H1 (cell line): ENCODE results near the gene LCLAT1. TPM values are rescaled to one million over a fixed set of nuclear protein-coding genes. Genes with fewer than 3 reads are reported as not detected.

Source experiments
- CTCF ChIA-PET: fragments of 300-600 bp; sonication (Branson Sonifier 250); formaldehyde crosslinking; loops from one replicate; lab custom pipeline; 2021; ENCODE audit not compliant: partially characterized antibody; lab: Charles Lee
- POLR2A ChIA-PET: fragments of 300-600 bp; sonication (Branson Sonifier 250); formaldehyde crosslinking; loops from one replicate; lab custom pipeline; 2021; ENCODE audit warnings: inconsistent platforms; ENCODE audit not compliant: partially characterized antibody; lab: Charles Lee
- DNase-seq, 2 experiments: peaks; one replicate each; pipeline versions ENCODE4 v3.0.0 to v3.0.0-alpha.2; 2010 to 2022; ENCODE audit warnings: low spot score in 2 of 2, low read depth in 1 of 2, mixed read lengths in 1 of 2
- FAIRE-seq: peaks from 2 replicates; lab custom pipeline; 2011; peaks lifted over from hg19 to GRCh38; lab: Jason Lieb, UNC
- H2AFZ ChIP-seq: 2 replicates; pipeline ENCODE4 v1.8.1; 2012; ENCODE audit warnings: low read length, inconsistent platforms
- H2AK5ac ChIP-seq: 2 replicates; pipeline ENCODE4 v1.6.1; 2013; ENCODE audit warnings: low read depth, low read length
- H2BK120ac ChIP-seq: replicated peaks from 2 replicates; pipeline ENCODE3; 2013; ENCODE audit warnings: low read depth, low read length, inconsistent platforms
- H2BK12ac ChIP-seq: 2 replicates; pipeline ENCODE4 v1.6.1; 2013; ENCODE audit warnings: low read depth, low read length
- H2BK15ac ChIP-seq: 2 replicates; pipeline ENCODE4 v1.6.1; 2013; ENCODE audit warnings: low read length
- H2BK20ac ChIP-seq: 2 replicates; pipeline ENCODE4 v1.6.1; 2013; ENCODE audit warnings: low read length
- H2BK5ac ChIP-seq: 2 replicates; pipeline ENCODE4 v1.6.1; 2013; ENCODE audit warnings: low read depth, low read length
- H3K14ac ChIP-seq: 2 replicates; pipeline ENCODE4 v1.6.1; 2013; ENCODE audit warnings: inconsistent platforms; ENCODE audit not compliant: insufficient read length
- H3K18ac ChIP-seq: 2 replicates; pipeline ENCODE4 v1.6.1; 2013; ENCODE audit warnings: low read length; ENCODE audit errors: extremely low read depth
- H3K23ac ChIP-seq: 2 replicates; pipeline ENCODE4 v1.6.1; 2013; ENCODE audit warnings: inconsistent platforms; ENCODE audit not compliant: insufficient read length
- H3K23me2 ChIP-seq: 2 replicates; pipeline ENCODE4 v1.6.1; 2013; ENCODE audit warnings: low read depth, low read length
- H3K27ac ChIP-seq: 2 replicates; pipeline ENCODE4 v1.6.1; 2011; ENCODE audit warnings: low read depth, low read length, inconsistent platforms
- H3K27me3 ChIP-seq, 4 experiments: replicated peaks in 1 of 4; 1 replicate in 1 of 4; 2 replicates in 3 of 4; pipeline versions ENCODE4 v1.6.1 to v1.8.1; 2011 to 2013; ENCODE audit warnings: low read length in 3 of 4, mild to moderate bottlenecking in 3 of 4, inconsistent platforms in 2 of 4, mixed read lengths in 2 of 4, moderate library complexity in 1 of 4; ENCODE audit not compliant: control insufficient read depth in 3 of 4, insufficient read depth in 3 of 4; ENCODE audit errors: extremely low read depth in 1 of 4
- H3K36me3 ChIP-seq, 4 experiments: 2 replicates each; pipeline versions ENCODE4 v1.6.1 to v1.8.1; 2011 to 2013; ENCODE audit warnings: mild to moderate bottlenecking in 4 of 4, low read length in 3 of 4, moderate library complexity in 2 of 4, control low read depth in 1 of 4, inconsistent platforms in 1 of 4; ENCODE audit not compliant: insufficient read depth in 4 of 4, control insufficient read depth in 2 of 4
- H3K4ac ChIP-seq: replicated peaks from 2 replicates; pipeline ENCODE3; 2013; ENCODE audit warnings: low read length, low read depth, mixed read lengths, inconsistent platforms; ENCODE audit not compliant: insufficient read length
- H3K4me1 ChIP-seq, 4 experiments: replicated peaks in 1 of 4; 1 replicate in 1 of 4; 2 replicates in 3 of 4; pipeline versions ENCODE4 v1.6.1 to v1.8.1; 2011 to 2013; ENCODE audit warnings: low read length in 3 of 4, inconsistent platforms in 2 of 4, mixed read lengths in 1 of 4; ENCODE audit not compliant: insufficient read depth in 4 of 4, control insufficient read depth in 3 of 4
- H3K4me2 ChIP-seq, 2 experiments: 2 replicates each; pipeline versions ENCODE4 v1.6.1 to v1.8.1; 2011 to 2013; ENCODE audit warnings: low read depth in 2 of 2, low read length in 2 of 2, control low read depth in 1 of 2, inconsistent platforms in 1 of 2, mild to moderate bottlenecking in 1 of 2; ENCODE audit not compliant: insufficient read depth in 1 of 2
- H3K4me3 ChIP-seq, 4 experiments: fragments of 200-600, 300-600 bp in 1 of 4; sonication (generic), shearing (Covaris generic), sonication (Bioruptor Twin) in 1 of 4; 2 replicates each; pipeline versions ENCODE4 v1.5.1 to v1.8.1; 2011 to 2016; ENCODE audit warnings: low read length in 4 of 4, low read depth in 3 of 4, control low read depth in 2 of 4, inconsistent platforms in 2 of 4, mild to moderate bottlenecking in 2 of 4, mixed read lengths in 1 of 4, moderate library complexity in 1 of 4; ENCODE audit not compliant: insufficient read depth in 2 of 4; ENCODE audit errors: extremely low read depth in 1 of 4
- H3K56ac ChIP-seq: replicated peaks from 2 replicates; pipeline ENCODE3; 2013; ENCODE audit warnings: low read depth, mild to moderate bottlenecking, mixed read lengths, low read length, inconsistent platforms; ENCODE audit not compliant: insufficient read length
- H3K79me1 ChIP-seq: 2 replicates; pipeline ENCODE4 v1.6.1; 2013; ENCODE audit warnings: low read depth, low read length, control low read depth
- H3K79me2 ChIP-seq, 2 experiments: 2 replicates each; pipeline versions ENCODE4 v1.6.1 to v1.8.1; 2012 to 2013; ENCODE audit warnings: low read length in 2 of 2, mild to moderate bottlenecking in 2 of 2, inconsistent platforms in 1 of 2; ENCODE audit not compliant: insufficient read depth in 2 of 2, control insufficient read depth in 1 of 2
- H3K9ac ChIP-seq, 4 experiments: replicated peaks in 1 of 4; 1 replicate in 1 of 4; 2 replicates in 3 of 4; pipeline versions ENCODE4 v1.6.1 to v1.8.1; 2011 to 2013; ENCODE audit warnings: low read depth in 3 of 4, low read length in 3 of 4, control low read depth in 2 of 4, mild to moderate bottlenecking in 2 of 4, moderate library complexity in 2 of 4, inconsistent platforms in 1 of 4; ENCODE audit errors: extremely low read depth in 1 of 4
- H3K9me3 ChIP-seq, 2 experiments: 2 replicates each; pipeline versions ENCODE4 v1.6.1 to v1.8.1; 2012 to 2013; ENCODE audit warnings: mild to moderate bottlenecking in 2 of 2, moderate library complexity in 2 of 2, control low read depth in 1 of 2, inconsistent platforms in 1 of 2, low read depth in 1 of 2, low read length in 1 of 2, mixed read lengths in 1 of 2; ENCODE audit not compliant: insufficient read depth in 2 of 2
- H4K20me1 ChIP-seq, 2 experiments: replicated peaks in 1 of 2; 2 replicates each; pipeline versions ENCODE3 to v1.8.1; 2011 to 2013; ENCODE audit warnings: inconsistent platforms in 2 of 2, low read length in 2 of 2, mild to moderate bottlenecking in 1 of 2; ENCODE audit not compliant: insufficient read depth in 2 of 2, control insufficient read depth in 1 of 2
- H4K5ac ChIP-seq: 2 replicates; pipeline ENCODE4 v1.6.1; 2013; ENCODE audit warnings: low read length, low read depth, mixed read lengths, inconsistent platforms; ENCODE audit not compliant: insufficient read length
- H4K8ac ChIP-seq: 2 replicates; pipeline ENCODE4 v1.8.0; 2013; ENCODE audit warnings: mild to moderate bottlenecking, moderate library complexity, low read length, inconsistent platforms; ENCODE audit not compliant: insufficient read depth; ENCODE audit errors: extremely low read depth
- H4K91ac ChIP-seq: replicated peaks from 2 replicates; pipeline ENCODE3; 2013; ENCODE audit warnings: low read length, mixed read lengths, inconsistent platforms; ENCODE audit not compliant: insufficient read length
- CBX8 ChIP-seq: fragments of 300-800, 300-1000 bp; sonication (generic); IDR thresholded peaks from 2 replicates; pipeline ENCODE4 v1.7.1; 2016; ENCODE audit warnings: low read depth, low read length, borderline replicate concordance
- CTBP2 ChIP-seq: IDR thresholded peaks from 2 replicates; pipeline ENCODE4 v1.7.0; 2011; ENCODE audit warnings: borderline replicate concordance, mild to moderate bottlenecking, moderate library complexity, mixed read lengths, low read length; ENCODE audit not compliant: insufficient read depth, insufficient read length
- GABPA ChIP-seq: IDR thresholded peaks from 2 replicates; pipeline ENCODE4 v1.6.1; 2011; ENCODE audit warnings: mild to moderate bottlenecking, low read length, moderate library complexity, borderline replicate concordance; ENCODE audit not compliant: insufficient read depth
- HDAC2 ChIP-seq, 2 experiments: fragments of 300-600 bp in 1 of 2; sonication (generic) in 1 of 2; IDR thresholded peaks; 2 replicates each; pipeline ENCODE4 v1.6.1; 2011 to 2012; ENCODE audit warnings: low read depth in 2 of 2, low read length in 2 of 2, mild to moderate bottlenecking in 2 of 2, moderate library complexity in 2 of 2, borderline replicate concordance in 1 of 2, inconsistent platforms in 1 of 2
- HDAC6 ChIP-seq: IDR thresholded peaks from one replicate; pipeline ENCODE4 v1.7.1; 2012; ENCODE audit warnings: low read depth, mild to moderate bottlenecking, inconsistent platforms, low read length, moderate library complexity
- JUND ChIP-seq: IDR thresholded peaks from 2 replicates; pipeline ENCODE4 v1.6.1; 2011; ENCODE audit warnings: mild to moderate bottlenecking, improper control_type of control experiment, low read length
- POU5F1 ChIP-seq: IDR thresholded peaks from 2 replicates; pipeline ENCODE4 v1.6.1; 2011; ENCODE audit warnings: low read depth, mild to moderate bottlenecking, low read length, moderate library complexity
- RBBP5 ChIP-seq: IDR thresholded peaks from 2 replicates; pipeline ENCODE4 v1.7.1; 2012; ENCODE audit warnings: low read depth, mild to moderate bottlenecking, inconsistent platforms, low read length, moderate library complexity, borderline replicate concordance
- SIN3A ChIP-seq, 2 experiments: IDR thresholded peaks in 1 of 2; conservative IDR thresholded peaks in 1 of 2; 2 replicates each; pipeline ENCODE4 v1.6.1; 2011 to 2012; ENCODE audit warnings: low read length in 2 of 2, improper control_type of control experiment in 1 of 2, low read depth in 1 of 2, mild to moderate bottlenecking in 1 of 2
- SP1 ChIP-seq: IDR thresholded peaks from 2 replicates; pipeline ENCODE4 v1.6.1; 2011; ENCODE audit warnings: low read depth, low read length
- TCF12 ChIP-seq: IDR thresholded peaks from 2 replicates; pipeline ENCODE4 v1.6.1; 2011; ENCODE audit warnings: low read depth, mild to moderate bottlenecking, low read length
- ZNF274 ChIP-seq: IDR thresholded peaks from 2 replicates; pipeline ENCODE4 v1.7.0; 2012; ENCODE audit warnings: low read length, borderline replicate concordance; ENCODE audit errors: extremely low read depth
- WGBS, 2 experiments: shearing (Covaris generic) in 1 of 2; methylation state at CpG; one replicate each; pipeline versions ENCODE4 v1.1.6 to v1.1.7; 2013 to 2015; ENCODE audit warnings: low lambda C conversion rate in 2 of 2, mixed read lengths in 2 of 2, inconsistent platforms in 1 of 2, low coverage in 1 of 2, missing lambda C conversion rate in 1 of 2; ENCODE audit not compliant: insufficient replicate concordance in 2 of 2, insufficient coverage in 1 of 2, insufficient read length in 1 of 2; ENCODE audit errors: extremely low coverage in 1 of 2, missing lambda C conversion rate in 1 of 2; 5-methylcytosine and 5-hydroxymethylcytosine counted together
- polyA plus RNA-seq, 7 experiments: library from polyadenylated mRNA; depleted of rRNA in 3 of 7; stranded (reverse) in 5 of 7; unstranded in 2 of 7; fragments of >200 nt in 5 of 7; fragments of 200-250 nt in 2 of 7; gene quantifications; 1 replicate in 5 of 7; 2 replicates in 1 of 7; 4 replicates in 1 of 7; pipeline versions ENCODE4 v1.2.1 to v1.2.3, GENCODE V29; 2011 to 2013; ENCODE audit warnings: missing spikeins in 2 of 7, mixed read lengths in 2 of 7
- total RNA-seq: library from RNA; stranded (reverse); fragmentation: NEBNext Ultra II Directional; extraction: Animal tissue kit (Norgen Biotek cat#: 25700); gene quantifications from 2 replicates; pipeline ENCODE4 v1.2.1, GENCODE V29; 2021
- TF ChIP-seq, protein P1 (sequence below): IDR thresholded peaks from 2 replicates; pipeline ENCODE4 v1.6.1; 2011; ENCODE audit warnings: low read depth, mild to moderate bottlenecking, low read length; ENCODE audit not compliant: insufficient read depth

The LCLAT1 gene
- total and polyA plus RNA-seq, 2 of the 8 experiments (the other 6 are each of a cell fraction or from before 2014, with no cell fraction given): 7.6 to 22.0 TPM

DNA sequence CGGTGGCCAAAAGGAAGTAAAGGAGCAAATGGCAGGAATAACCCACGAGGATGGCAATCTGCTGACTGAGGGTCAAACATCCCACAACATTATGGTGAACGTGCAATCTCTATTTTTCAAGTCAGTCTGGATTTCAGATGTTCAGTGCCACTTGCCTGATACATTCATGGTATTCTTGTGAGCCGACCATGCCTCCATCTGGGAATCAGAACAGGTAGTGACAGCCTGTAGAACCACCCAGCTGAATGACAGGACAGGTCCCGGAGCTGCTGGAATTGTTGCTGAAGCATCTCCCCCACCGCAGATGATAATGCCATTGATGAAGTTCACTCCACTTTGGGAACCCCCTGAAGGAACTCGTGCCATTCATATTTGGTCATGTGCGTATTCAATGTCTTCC lies 237.0 kb downstream of the LCLAT1 start:
- Histone ChIP-seq H3K9me3 (no peaks in the 10 kb centered on the region), H3K14ac (no peak overlapping the region), H3K27me3 (no peaks in the 10 kb centered on the region), H3K79me2 (no peaks in the 10 kb centered on the region), H3K56ac (no peak overlapping the region), H3K4me1 (no peaks in the 10 kb centered on the region), H3K9ac (no peak overlapping the region), H2BK120ac (no peak overlapping the region), H3K36me3 (no peaks in the 10 kb centered on the region), H3K79me1 (no peaks in the 10 kb centered on the region; the same call in 1 of the 2 replicates), H3K23ac (no peak overlapping the region), H4K20me1 (no peaks in the 10 kb centered on the region), H3K23me2 (no peaks in the 10 kb centered on the region), H4K8ac (no peak overlapping the region), H3K4ac (no peak overlapping the region), H4K5ac (no peak overlapping the region), H2AFZ (no peak overlapping the region), H3K27ac (no peak overlapping the region), H4K91ac (no peak overlapping the region), H3K4me3 (no peak overlapping the region), H2AK5ac (no peak overlapping the region), H3K18ac (no peak overlapping the region), H2BK5ac (no peak overlapping the region), H3K4me2 (no peak overlapping the region), H2BK20ac (no peak overlapping the region), H2BK12ac (no peak overlapping the region), H2BK15ac (no peak overlapping the region)
- ChIA-PET POLR2A (no interaction called here), CTCF (no interaction called here)
- DNase-seq (peak in 1 of 2 experiments; percentile 13), FAIRE-seq (no peak)
- 87% methylated on average over 8 of the region's 8 CpGs; no CpG with 5 or more reads in 1 of the 2 experiments for WGBS, 2 experiments
- TF ChIP-seq SIN3A (conservative IDR thresholded peaks at IDR 0.05 in 1 of 2, IDR thresholded peaks at IDR 0.05 in 1 of 2; ENCODE audit: low read depth in 1 of 2, low read length in 2 of 2) (no peak), JUND (no peak), HDAC2 (IDR thresholded peaks at IDR 0.05; ENCODE audit: borderline replicate concordance in 1 of 2, low read depth in 2 of 2, low read length in 2 of 2) (no peak), RBBP5 (no peak), HDAC6 (no peak), POU5F1 (no peak), CBX8 (no peak), ZNF274 (no peak), SP1 (no peak), TCF12 (no peak), GABPA (no peak), CTBP2 (no peak)
- TF ChIP-seq, protein P1, sequence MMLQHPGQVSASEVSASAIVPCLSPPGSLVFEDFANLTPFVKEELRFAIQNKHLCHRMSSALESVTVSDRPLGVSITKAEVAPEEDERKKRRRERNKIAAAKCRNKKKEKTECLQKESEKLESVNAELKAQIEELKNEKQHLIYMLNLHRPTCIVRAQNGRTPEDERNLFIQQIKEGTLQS: no peak
